Testis (tissue), 3 donors: ENCODE measurements around the gene HEATR5B. TPM values are rescaled to one million over a fixed set of nuclear protein-coding genes. Genes with fewer than 3 reads are reported as not detected.

Source experiments
- DNase-seq: peaks from one replicate; pipeline ENCODE4 v3.0.0-alpha.2; 2019
- H3K27ac ChIP-seq, 2 donors: fragments of 200-600 bp; sonication (generic); one replicate each; pipeline ENCODE4 v1.5.1; 2019
- H3K27me3 ChIP-seq: fragments of 200-600 bp; sonication (generic); one replicate; pipeline ENCODE4 v1.5.1; 2019
- H3K36me3 ChIP-seq: fragments of 200-600 bp; sonication (generic); one replicate; pipeline ENCODE4 v1.5.1; 2017; ENCODE audit warnings: low read depth; ENCODE audit errors: missing control alignments
- H3K4me1 ChIP-seq: fragments of 200-600 bp; sonication (generic); one replicate; pipeline ENCODE4 v1.5.1; 2019
- H3K4me3 ChIP-seq, 2 donors: fragments of 200-600 bp; sonication (generic); one replicate each; pipeline ENCODE4 v1.5.1; 2017 to 2019
- H3K9me3 ChIP-seq: fragments of 200-600 bp; sonication (generic); one replicate; pipeline ENCODE4 v1.5.1; 2017
- CTCF ChIP-seq, 3 experiments: fragments of 450-650 bp in 2 of 3; fragments of 200-600 bp in 1 of 3; sonication (generic) in 1 of 3; IDR thresholded peaks; one replicate each; pipeline ENCODE4 v1.5.1; 2016 to 2019; ENCODE audit warnings: antibody characterized with exemption in 3 of 3, mild to moderate bottlenecking in 2 of 3, moderate library complexity in 1 of 3
- POLR2A ChIP-seq: fragments of 450-650 bp; IDR thresholded peaks from one replicate; pipeline ENCODE4 v1.6.1; 2017; ENCODE audit warnings: antibody characterized with exemption, mild to moderate bottlenecking, moderate library complexity
- WGBS, 2 donors: methylation state at CpG; one replicate each; pipeline ENCODE4 v1.1.5; 2018; 5-methylcytosine and 5-hydroxymethylcytosine counted together
- intact Hi-C: fragments of 100-400 bp; cut with DNase I; formaldehyde crosslinking; loops from one replicate; pipeline ENCODE4 v1.15.1; 2023; ENCODE audit warnings: low total_unique reads
- polyA plus RNA-seq: library from polyadenylated mRNA; stranded (reverse); fragments of 350-450 nt; fragmentation: Illumina TruSeq; extraction: RNeasy Lipid Tissue Mini Kit (QIAGEN cat#74804); gene quantifications from one replicate; pipeline ENCODE4 v1.2.3, GENCODE V29; 2014; ENCODE audit warnings: low read depth, low replicate concordance; ENCODE audit not compliant: insufficient read depth
- total RNA-seq, 2 donors: library from RNA; depleted of rRNA; stranded (reverse); fragments of >200 nt; gene quantifications; one replicate each; pipeline ENCODE4 v1.2.3, GENCODE V29; 2016

HEATR5B gene
- total and polyA plus RNA-seq, 3 donors from 2014 or later: 12.9 to 41.6 (median 35.7) TPM

- H3K4me3 ChIP-seq: no peak overlapping the region
- WGBS, 2 donors: 75 to 96% methylated on average over 2 of the region's 2 CpGs
- DNase-seq: no peak
- H3K27me3 ChIP-seq: no peaks in the 10 kb centered on the region
- intact Hi-C loops: no loop called here
- H3K4me1 ChIP-seq: peaks cover 14% of the 10 kb centered on the region
- no peak overlapping the region for H3K27ac ChIP-seq
- H3K36me3 ChIP-seq: no peaks in the 10 kb centered on the region
- TF ChIP-seq CTCF (IDR thresholded peaks at IDR 0.05) (no peak), POLR2A (no peak)
- no peaks in the 10 kb centered on the region for H3K9me3 ChIP-seq
Measured at GRCh38 chr2:37080266-37080665, 3.9 kb downstream of the HEATR5B start.

GRCh38 chr2:37070931-37071330, 13.2 kb downstream of the HEATR5B start:
- no peaks in the 10 kb centered on the region for H3K36me3 ChIP-seq
- no peaks in the 10 kb centered on the region for H3K27me3 ChIP-seq
- TF ChIP-seq POLR2A (no peak), CTCF (IDR thresholded peaks at IDR 0.05) (no peak)
- no peak overlapping the region for H3K27ac ChIP-seq
- no peaks in the 10 kb centered on the region for H3K4me1 ChIP-seq
- no peaks in the 10 kb centered on the region for H3K9me3 ChIP-seq
- H3K4me3 ChIP-seq: no peak overlapping the region
- 95 to 100% methylated on average over 2 of the region's 2 CpGs for WGBS, 2 donors
- no peak for DNase-seq
- intact Hi-C loops: no loop called here

GRCh38 chr2:37068686-37069085, 15.5 kb downstream of the HEATR5B start:
- H3K9me3 ChIP-seq: no peaks in the 10 kb centered on the region
- no peaks in the 10 kb centered on the region for H3K36me3 ChIP-seq
- intact Hi-C loops: no loop called here
- no peak for TF ChIP-seq CTCF (IDR thresholded peaks at IDR 0.05)
- no peak for TF ChIP-seq POLR2A
- H3K4me3 ChIP-seq: no peak overlapping the region
- no peaks in the 10 kb centered on the region for H3K27me3 ChIP-seq
- H3K27ac ChIP-seq: no peak overlapping the region
- DNase-seq: no peak
- H3K4me1 ChIP-seq: no peaks in the 10 kb centered on the region
- 83 to 91% methylated on average over 6 of the region's 6 CpGs for WGBS, 2 donors

DNA sequence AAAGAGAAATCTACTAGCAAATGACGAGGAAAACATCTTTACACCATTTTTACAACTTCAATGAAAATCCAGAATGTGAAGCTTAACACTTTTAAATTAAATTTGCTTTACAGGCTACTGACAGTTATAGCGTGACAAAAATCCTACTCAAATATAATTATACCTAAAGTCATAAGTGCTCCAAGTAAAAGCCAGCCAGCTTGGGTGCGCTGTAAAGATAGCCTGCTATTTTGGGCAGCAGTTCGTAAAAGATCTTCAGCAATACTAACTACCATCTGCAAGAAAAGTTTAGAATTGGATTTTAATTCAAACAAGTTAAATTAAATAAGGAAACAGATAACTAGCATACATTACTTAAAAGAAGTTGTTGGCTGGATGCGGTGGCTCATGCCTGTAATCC, 22.4 kb downstream of the HEATR5B start:
- DNase-seq: no peak
- Histone ChIP-seq H3K9me3 (no peaks in the 10 kb centered on the region), H3K27ac (no peak overlapping the region), H3K4me3 (no peak overlapping the region), H3K4me1 (no peaks in the 10 kb centered on the region), H3K36me3 (no peaks in the 10 kb centered on the region), H3K27me3 (no peaks in the 10 kb centered on the region)
- TF ChIP-seq POLR2A: no peak
- TF ChIP-seq CTCF (IDR thresholded peaks at IDR 0.05): no peak
- 94% methylated on average over 5 of the region's 5 CpGs for WGBS, 2 donors
- intact Hi-C loops: no loop called here

DNA sequence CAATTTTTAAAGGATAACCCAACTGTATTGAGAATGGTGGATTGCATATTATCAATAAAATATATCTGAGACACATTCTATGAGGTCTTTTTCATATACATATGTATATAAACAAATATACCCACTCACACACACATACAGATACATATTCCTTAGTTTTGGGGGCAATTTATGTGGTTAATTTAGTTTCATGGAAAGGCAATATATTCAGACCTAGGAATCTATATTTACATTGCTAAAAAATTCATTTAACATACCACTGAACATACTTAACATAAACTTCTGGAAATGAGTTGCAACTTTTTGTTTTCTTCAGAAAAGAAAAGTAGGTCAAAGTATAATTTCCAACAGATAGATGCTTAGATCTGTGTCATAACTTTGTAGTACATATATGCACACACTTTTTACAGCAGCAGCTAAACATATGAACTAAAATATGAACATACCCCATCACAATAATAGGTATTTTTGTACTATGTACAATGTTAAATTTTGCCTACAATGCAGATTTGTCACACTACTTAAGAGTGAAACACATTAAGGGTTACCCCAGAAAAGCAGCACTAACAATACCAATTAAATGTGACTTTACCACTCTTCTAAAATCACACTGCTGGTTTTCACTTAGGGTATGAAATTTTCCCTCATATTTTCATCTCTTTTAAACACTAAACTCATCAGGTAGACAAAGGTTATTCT, 23.0 kb downstream of the HEATR5B start:
- H3K27ac ChIP-seq: no peak overlapping the region
- TF ChIP-seq CTCF (IDR thresholded peaks at IDR 0.05) (no peak), POLR2A (no peak)
- H3K4me3 ChIP-seq: no peak overlapping the region
- H3K27me3 ChIP-seq: no peaks in the 10 kb centered on the region
- no peaks in the 10 kb centered on the region for H3K4me1 ChIP-seq
- H3K9me3 ChIP-seq: no peaks in the 10 kb centered on the region
- no peak for DNase-seq
- intact Hi-C loops: no loop called here
- H3K36me3 ChIP-seq: no peaks in the 10 kb centered on the region
